HG03196 (cell line): ENCODE measurements around the gene CLDN14.
"Not testable (repeated sequence)": the region's sequence is repeated elsewhere in the genome, so short reads cannot be mapped to it uniquely, and the experiment has no call there.

ENCODE experiments used
- ATAC-seq: cut with Tn5 transposase; IDR thresholded peaks from one replicate; pipeline ENCODE4 v1.9.1; 2021; ENCODE audit not compliant: unreplicated experiment

Gene CLDN14

DNA sequence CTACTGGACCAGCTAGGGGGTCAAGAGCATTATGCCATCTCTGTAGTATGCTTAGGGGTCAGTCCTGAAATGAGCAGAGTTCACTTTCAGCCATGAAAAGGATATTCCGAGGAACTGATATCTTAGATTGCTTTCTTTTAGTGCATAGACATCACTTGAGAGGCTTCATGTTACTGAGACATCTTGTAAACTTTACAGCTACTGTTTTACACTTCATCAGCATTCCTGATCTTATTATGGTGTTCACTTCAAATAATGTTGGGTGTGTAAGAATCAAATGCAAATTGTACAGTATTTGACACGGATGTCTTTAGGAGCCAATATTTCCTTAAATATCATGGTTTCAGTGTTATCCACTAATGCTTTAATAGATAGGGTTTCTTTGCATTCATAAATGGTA, 22.4 kb upstream of the CLDN14 start:
- ATAC-seq, result no peak

DNA sequence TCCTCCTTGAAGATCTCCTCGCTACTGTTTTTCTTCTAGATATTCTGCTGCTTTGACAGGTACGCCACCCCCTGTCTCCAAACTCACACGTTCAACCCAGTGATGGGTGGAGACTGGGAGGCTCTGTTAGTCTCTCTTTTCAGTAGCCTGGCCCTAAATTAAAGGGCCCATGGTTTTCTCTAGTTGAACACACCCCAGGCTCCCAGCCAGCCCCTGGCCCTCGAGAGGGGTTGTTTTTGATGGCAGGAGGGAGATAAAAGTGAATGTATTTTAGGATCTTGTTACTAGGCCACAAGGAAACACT, 21.6 kb upstream of the CLDN14 start:
- no peak for ATAC-seq

DNA sequence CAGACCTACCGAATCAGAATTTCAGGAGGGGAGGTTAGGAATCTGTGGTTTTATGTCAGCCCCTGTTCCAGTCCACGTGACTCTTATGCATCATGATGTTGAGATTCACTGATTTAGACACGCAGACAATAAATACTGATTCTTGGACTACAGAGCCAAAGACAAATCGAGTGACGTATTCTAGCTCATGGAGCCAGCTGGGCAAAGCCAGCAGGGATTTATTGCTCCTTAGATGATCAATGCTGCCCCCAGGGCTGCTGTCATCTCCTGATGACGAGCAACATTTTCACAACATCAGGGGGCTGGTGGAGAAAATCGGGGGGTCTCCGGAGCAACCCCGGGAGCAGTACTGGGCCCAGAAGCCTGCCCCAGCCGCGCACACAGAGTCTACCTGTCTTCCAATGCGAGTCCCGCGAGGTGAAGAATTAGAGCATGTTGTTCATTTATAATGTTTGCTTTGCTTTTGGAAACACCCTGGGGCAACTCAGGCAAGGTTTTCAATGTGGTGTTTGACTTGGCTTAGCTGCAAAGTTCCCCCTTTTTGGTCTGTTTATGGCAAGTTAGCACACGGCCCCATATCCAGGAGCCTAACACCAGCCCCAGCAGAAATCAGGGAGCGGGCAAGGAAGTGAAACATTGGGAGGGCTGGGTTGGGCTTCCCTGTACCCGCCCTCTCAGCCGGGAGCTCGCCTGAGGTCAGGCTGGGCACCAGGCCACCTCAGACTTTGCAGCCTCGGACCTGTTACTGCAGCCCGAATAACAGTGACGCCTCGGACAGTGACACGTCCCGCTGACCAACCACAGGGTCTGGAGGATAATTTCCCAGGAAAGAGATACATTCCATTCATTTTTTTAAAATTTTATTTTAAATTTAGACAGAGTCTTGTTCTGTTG, 19.9 kb upstream of the CLDN14 start:
- no peak for ATAC-seq

DNA sequence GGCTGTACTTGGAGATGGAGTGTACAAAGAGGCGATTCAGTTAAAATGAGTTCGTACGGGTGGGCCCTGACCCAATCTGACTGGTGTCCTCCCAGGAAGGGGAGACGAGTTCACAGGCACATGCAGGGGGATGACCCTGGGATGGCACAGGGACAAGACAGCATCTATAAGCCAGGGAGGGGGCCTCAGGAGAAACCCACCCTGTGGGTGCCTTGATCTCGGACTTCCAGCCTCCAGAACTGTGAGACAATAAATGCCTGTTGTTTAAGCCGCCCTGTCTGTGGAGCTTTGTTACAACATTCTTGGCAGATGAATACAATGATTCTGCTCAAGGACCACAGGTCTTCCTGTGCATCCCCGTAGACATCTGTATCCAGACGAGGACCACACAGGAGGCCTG, 14.6 kb upstream of the CLDN14 start:
- ATAC-seq, result no peak

DNA sequence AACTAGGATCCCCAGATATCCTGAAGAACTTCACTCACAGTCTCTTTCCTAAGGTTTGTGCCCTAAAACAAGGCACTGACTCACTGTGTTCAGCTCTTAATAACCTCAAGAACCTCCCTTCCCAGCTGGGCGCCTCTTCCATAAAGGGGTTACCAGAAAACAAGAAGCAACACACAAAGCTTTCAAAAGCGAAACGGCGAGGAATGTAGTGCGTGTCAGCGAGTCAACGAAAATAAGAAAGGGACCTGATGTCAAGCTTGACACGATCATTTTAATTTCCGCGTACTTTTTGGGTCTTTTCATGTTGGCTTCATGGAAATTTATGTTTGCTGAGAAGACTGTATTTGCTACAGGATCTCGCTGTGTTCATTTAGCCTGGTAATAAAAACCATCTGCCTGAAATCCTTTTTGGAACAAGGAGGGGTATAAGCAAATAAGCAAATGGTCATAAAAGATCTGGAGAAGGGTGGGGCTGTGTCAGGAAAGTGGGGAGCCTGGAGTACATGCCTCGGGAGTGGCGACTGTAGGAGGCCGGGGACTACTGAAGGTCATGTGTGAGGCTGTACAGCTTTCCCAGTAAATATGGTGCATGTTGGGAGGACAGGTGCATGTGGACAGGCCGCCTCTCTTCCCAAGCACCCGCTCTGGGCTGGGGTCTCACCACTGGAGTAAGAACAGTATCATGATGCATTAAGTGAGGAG, 11.4 kb upstream of the CLDN14 start:
- no peak for ATAC-seq

DNA sequence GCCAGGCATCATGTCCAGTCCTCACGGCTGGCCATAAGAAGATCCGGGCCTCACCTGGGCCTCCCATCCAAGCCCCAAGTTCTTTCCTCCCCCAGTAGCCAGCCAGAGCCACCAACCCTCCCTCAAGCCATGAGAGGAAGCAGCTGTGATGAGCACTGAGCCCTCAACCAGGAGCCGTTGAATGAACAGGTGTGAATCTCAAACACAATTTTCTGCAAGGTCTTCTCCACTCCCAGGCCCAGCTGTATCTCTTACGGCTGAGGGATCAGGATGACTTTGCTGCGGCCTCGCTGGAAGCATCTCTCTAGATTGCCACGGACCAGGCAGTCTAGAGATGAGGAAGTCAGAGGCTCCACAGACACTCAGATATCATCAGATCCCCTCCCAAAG, 9.8 kb upstream of the CLDN14 start:
- ATAC-seq, result no peak

DNA sequence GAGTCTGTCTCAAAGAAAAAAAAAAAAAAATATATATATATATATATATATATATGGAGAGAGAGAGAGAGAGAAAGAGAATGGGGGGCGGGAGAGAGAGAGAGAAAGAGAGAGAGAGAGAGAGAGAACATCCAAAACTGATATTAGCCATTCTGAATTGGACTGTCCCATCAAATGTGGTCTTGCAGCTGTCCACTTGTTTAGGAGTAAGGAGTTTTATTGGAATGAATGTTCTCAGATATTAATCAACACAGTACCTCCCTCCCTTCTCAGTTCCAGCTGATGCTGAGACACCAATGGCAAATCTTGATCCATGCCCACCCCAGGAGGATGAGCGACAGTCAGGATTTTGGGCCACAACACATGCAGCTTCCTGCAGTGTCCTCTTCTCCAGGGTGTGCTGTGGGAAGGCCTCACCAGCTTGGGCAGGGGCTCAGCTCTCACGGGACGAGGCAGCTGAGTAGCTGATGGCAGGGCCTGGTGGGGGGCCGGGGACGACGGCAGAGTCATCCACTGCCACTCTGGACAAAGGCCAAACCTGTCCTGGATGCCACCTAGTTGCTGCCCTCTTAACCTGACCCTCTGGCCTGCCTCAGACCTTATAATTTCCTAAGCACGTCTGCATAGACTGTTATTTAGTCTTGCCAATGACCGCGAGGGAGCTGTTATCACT, 9.3 kb upstream of the CLDN14 start:
- no peak for ATAC-seq

DNA sequence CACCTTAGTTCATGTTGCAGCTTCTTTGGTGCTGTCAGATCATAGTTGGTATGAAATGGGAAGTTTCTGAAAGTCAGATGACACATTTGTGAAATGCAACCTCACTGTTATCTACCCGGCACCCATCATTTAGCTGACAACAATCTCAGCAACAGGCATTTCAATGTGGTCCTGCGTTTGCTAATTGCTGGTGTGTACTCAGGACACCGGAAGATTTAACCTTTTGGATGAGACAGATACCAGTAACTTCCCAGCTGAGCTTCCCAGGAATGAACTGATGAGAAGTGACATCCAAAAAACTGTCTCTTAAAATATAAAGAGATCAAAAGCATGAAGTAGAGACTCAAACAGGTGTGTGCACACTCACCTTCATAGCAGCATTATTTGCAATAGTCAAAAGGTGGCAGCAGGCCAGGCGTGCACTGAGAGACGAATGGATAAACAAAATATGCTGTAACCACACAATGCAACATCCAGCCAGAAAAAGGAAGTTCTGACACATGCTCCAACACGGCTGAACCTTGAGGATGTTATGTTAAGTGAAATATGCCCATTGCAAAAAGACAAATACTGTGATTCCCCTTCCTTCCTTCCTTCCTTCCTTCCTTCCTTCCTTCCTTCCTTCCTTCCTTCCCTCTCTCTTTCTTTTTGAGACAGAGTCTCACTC, 7.9 kb upstream of the CLDN14 start:
- no peak for ATAC-seq

DNA sequence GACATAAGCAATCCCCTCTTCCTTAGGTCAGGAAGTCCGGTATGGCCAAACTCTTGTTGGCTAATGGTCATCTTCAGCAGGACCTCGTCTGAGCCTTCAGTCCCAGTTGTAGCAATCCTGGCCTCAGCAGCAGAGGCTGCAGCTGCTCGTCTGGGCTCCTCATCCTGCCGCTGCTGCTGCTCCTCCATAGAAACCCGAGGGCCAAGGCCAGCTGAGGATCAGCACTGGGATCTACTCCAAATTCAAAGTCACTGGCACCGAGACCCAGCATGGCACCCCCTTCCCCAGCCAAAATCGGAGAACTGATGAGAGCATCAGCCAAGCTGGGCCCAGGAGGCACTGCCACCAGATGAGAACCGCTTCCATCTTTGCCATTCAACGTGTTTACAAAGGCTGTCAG, 6.3 kb upstream of the CLDN14 start:
- ATAC-seq, result no peak

DNA sequence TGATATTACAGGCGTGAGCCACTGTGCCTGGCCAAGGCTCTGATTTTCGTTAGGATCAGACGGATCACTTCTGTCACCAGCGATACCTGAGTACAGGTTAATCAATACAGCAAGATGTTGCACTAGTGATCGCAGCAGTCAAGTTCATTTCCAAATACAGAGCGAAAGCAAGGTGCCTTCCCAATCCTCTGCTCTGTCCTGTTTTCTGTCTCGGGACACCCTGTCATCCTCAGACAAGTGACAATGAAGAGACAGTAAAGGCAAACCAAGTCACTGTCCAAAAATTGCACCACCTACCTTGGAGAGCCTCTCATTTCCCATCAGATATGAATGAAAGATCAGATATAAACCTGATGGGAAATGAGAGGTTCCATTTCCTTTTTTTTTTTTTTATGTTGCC, 5.6 kb upstream of the CLDN14 start:
- no peak for ATAC-seq

DNA sequence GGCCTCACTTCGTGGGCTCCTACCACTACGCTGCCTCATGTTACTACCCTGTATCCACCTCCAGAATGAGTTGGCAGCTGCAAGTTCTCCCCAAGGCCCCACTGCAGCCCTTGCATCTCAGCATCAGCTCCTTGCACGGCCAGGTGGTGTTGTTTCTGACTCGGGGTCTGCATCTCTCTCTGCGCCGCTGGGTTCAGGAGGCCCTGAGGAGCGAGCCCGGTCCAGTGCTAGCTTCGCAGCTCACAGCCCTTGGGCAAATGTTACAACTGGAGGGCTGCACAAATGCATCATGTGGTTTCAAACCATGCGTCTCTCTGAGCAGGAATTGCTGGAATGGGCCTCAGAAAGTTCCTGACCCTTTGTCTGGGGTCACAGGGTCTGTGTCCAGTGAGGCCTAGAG, 3.2 kb upstream of the CLDN14 start:
- no peak for ATAC-seq

DNA sequence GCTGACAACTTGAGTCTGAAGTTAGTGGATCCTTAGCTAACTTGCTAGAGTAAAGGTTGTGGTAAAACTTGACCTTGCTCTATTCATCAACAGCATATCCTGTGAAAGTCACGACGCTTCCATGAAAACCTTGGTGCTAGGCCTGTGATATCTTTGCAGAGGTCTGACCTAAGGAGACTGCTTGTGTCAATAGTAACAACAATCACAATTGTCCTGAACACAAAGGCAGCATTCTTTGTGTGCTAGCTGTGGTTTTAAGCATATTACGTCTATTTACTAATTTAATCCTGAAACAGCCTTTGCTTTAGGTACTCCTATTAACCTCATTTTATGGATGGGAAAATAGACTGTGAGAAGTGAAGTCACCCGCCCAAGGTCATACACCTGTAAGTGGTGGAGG, 2.8 kb upstream of the CLDN14 start:
- ATAC-seq, result no peak

DNA sequence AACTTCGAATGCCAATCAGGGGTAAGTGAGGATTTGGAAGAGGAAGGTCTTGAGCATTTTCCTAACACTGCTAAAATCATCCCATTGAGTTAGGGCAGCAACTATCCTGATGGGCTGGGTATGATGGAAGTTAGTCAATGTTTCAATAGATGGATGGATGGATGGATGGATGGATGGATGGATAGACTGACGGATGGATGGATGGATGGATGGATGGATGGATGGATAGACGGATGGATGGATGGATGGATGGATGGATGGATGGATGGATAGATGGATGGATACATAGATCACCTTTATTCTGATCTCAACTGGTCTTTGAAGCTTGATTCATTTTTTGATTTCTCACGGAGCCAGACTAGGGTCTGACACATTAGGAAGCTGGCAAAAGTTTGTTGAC, 2.3 kb upstream of the CLDN14 start:
- ATAC-seq, result no peak

DNA sequence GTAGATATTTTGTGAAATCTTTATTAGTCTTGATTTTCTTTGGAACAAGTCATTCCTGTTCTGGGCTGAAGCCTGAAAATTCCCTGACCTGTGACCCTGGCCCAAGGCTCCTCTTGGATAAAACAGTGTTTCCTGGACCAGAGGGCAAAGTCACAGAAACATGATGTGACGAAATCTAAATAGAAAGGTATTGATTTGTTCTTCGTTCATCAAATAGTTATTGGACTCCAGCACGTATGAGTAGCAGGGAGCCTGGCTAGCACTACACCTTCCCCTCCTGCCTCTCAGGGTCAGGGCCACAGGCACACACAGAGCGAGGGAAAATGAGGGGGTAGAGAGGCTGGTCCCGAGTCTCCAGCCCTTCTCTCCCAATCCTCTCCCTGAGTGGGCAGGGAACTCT, 1.7 kb upstream of the CLDN14 start:
- ATAC-seq, result no peak

DNA sequence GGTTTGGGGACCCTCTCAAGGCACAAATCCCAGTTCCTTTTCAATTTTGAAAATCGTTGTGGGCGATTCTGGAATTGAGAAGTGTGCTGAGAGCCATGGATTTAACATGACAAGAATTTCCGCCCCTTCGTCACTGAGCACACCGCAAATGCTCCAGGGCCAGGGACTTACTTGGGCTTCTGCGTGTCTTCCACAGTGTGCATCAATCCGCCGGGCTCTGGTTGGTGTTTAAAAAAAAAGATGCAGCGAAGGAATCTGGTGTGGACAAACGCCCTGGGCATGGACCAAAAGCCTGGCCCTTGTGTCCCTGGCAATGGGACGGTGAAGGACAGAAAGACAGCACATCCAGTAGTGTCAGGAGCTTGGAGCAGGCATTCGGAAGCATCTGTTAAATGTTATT, 696 bp upstream of the CLDN14 start:
- no peak for ATAC-seq

DNA sequence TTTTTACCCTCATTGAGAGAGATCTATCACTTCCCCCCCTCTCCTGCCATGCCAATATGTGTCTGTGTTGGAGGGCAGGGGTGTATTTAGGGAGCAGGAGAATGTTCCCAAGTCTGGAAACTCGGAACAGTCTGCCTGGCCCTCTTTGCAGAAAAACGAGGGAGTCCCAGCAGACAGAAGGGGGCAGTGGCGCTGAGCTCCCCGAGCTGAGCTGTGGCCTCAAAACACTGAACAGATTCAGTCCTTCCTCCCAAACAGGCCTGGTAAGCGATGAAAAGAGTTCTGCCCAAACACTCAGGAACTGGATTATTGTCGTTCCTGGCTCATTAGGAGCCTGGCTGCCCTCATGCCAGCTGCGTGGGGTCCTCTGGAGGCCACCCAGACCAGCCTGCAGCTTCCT, 981 bp downstream of the CLDN14 start:
- ATAC-seq, result no peak

DNA sequence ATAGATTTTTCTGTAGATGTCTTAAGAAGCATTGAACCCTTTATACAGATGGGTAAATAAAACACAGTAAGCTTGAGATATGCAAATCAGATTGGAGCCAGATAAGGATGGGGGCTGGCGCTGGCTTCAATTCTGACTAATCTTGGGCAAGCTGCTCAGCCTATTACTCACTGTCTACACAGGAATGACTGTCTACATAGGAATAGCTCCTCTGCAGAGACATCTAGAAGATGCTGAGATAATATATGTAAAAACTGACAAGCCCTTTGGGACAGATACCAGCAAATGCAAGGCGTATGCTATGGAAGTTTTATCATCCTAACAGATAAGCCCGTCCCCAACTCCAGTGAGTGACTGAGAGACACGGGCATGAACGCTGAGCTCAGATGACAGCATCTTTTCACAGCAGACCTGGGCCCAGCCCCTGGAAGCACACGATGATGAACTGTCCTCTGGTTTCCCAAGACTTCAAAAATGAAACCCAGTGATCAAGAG, 1.7 kb downstream of the CLDN14 start:
- no peak for ATAC-seq

DNA sequence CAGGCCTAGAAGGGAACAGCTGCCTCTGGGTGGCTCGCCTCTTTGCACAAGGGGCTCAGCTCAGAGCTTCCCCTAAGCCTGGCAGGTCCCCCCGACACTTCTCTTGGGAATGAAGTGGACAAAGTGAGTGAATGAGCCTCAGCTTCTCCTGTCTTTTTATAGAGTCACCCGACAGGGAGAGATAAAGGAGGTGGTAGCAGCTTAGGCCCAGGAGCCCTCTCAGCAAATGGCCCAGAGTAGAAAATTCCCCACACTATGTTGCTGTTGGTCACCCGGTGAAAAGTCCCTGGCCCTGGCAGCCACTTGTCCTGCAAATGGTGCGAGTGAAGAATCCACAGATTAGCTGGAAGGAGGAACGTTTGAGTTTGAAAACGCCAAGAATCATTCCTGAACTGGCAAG, 2.4 kb downstream of the CLDN14 start:
- no peak for ATAC-seq

DNA sequence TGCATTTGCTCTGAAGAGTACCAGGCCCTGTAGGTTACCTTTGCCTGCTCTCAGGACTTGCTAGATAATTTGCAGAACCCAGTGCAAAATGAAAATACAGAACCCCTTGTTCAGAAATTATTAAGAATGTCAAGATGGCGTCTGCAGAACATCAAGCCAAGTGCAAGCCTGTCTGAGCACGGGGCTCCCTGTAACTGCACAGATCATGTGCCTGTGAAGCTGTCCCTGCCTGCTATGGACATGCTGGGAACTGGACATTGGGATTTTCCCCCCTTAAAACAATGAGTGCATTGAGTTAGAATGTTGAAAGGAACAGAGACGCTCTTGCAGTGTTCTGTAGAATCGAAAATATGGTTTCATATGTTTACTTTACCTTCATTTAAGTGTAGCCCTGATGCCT, 2.9 kb downstream of the CLDN14 start:
- no peak for ATAC-seq

DNA sequence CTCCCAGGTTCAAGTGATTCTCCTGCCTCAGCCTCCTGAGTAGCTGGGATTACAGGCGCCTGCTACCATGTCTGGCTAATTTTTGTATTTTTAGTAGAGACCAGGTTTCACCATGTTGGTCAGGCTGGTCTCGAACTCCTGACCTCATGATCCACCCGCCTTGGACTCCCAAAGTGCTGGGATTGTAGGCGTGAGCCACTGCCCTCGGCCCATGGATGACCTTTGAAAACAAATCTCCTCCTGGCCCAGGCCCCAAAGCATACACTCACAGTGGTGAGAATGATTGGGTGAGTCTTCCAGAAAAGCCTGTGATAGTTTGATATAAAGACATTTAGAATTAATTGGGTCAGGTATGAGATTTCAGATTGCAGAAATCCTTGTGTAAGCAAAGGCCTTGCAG, 3.4 kb downstream of the CLDN14 start:
- ATAC-seq, result not testable (repeated sequence)

DNA sequence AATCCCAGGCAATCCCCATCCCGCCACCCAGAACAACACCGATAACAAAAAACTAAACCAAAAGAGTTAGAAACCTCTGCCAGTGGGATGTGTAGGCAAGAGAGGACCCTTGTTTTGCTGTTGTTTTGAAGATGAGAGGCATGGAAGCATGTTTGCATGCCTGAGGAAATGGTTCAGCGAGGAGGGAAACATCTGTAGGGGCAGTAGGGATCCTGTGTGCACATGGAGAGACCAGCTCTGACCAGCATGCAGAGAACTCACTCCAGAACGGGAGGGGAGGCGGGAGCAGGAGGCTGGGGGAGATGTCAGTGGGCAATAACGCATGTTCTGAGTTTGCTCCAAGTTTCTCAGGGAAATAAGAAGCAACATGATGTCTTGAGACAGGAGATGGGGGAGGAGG, 5.3 kb downstream of the CLDN14 start:
- ATAC-seq, result no peak

DNA sequence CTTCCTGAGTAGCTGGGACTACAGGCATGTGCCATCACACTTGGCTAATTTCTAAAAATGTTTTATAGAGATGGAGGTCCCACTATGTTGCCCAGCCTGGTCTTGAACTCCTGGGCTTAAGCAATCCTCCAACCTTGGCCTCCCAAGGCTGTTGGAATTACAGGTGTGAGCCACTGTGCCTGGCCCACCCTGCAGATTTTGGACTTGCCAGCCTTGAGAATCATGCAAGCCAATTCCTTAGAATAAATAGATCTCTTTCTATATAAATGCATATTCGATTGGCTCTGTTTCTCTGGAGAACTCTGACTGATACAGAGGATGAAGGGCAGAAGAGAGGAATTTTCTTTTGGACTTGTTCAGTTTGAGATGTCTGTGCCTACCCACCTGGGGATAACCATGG, 6.7 kb downstream of the CLDN14 start:
- ATAC-seq, result no peak
